ENCODE results near the gene PLD1.

DNA sequence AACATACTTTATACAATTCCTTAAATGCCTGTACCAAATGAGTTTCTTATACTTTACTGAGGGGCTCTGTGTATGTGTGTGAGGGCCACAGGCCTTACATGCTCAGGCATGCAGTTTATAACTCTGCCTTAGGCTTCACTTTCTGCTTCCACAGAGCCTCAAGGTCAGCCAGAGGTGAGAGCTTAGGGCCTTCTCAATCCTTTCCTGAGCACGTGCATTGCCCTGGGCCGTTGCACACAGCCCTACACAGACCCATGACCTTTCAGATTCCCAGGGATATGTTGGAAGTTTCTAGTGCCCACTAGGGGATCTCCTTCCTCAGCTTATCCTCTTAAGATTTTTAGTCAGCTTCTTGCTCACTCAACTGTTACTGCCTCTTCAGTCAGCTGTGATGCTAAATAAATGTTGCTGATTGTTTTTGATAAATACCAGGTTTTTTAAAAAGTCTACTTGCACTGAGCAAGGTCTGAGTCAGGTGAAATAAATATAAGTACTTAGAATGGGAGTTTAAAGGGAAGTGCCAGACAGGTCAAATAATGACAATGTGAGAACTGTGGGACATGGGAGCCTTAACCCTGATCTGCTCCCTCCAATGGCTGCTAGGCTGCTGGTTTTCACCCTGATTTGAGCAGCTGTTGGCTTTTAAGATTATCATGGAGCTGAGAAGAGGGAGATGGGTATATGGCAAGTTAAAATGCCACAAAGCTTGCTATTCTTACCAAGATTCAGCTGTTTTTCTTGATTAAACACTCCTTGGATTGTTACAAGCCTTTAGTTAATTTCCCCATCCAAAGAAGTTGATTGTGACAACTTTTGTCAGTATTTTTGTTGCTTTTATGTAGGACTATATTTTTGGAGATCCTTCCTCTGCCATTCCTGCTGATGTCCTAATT, 169.5 kb downstream of the PLD1 start:
- TF ChIP-seq TAF1 (conservative IDR thresholded peaks at IDR 0.05) (no peak), SP1 (IDR thresholded peaks at IDR 0.05) (no peak)
- TF ChIP-seq, protein P1, sequence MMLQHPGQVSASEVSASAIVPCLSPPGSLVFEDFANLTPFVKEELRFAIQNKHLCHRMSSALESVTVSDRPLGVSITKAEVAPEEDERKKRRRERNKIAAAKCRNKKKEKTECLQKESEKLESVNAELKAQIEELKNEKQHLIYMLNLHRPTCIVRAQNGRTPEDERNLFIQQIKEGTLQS (IDR thresholded peaks at IDR 0.05) = no peak
- TF ChIP-seq, protein P2, sequence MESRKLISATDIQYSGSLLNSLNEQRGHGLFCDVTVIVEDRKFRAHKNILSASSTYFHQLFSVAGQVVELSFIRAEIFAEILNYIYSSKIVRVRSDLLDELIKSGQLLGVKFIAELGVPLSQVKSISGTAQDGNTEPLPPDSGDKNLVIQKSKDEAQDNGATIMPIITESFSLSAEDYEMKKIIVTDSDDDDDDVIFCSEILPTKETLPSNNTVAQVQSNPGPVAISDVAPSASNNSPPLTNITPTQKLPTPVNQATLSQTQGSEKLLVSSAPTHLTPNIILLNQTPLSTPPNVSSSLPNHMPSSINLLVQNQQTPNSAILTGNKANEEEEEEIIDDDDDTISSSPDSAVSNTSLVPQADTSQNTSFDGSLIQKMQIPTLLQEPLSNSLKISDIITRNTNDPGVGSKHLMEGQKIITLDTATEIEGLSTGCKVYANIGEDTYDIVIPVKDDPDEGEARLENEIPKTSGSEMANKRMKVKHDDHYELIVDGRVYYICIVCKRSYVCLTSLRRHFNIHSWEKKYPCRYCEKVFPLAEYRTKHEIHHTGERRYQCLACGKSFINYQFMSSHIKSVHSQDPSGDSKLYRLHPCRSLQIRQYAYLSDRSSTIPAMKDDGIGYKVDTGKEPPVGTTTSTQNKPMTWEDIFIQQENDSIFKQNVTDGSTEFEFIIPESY (IDR thresholded peaks at IDR 0.05) = no peak
- TF ChIP-seq, protein P3, sequence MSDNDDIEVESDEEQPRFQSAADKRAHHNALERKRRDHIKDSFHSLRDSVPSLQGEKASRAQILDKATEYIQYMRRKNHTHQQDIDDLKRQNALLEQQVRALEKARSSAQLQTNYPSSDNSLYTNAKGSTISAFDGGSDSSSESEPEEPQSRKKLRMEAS (IDR thresholded peaks at IDR 0.05) = peak; percentile 38
